Suprapubic skin (tissue), 4 donors: Measurements from ENCODE around the gene TAGLN2. TPM values are rescaled to one million over a fixed set of nuclear protein-coding genes. Genes with fewer than 3 reads are reported as not detected.

ENCODE experiments used
- DNase-seq, 2 donors: peaks; one replicate each; pipeline ENCODE4 v3.0.0-alpha.2; 2019; ENCODE audit warnings: low spot score in 2 of 2
- H3K27ac ChIP-seq: fragments of 200-600 bp; sonication (generic); one replicate; pipeline ENCODE4 v1.5.1; 2019
- H3K27me3 ChIP-seq: fragments of 200-600 bp; sonication (generic); one replicate; pipeline ENCODE4 v1.5.1; 2019
- H3K36me3 ChIP-seq: fragments of 200-600 bp; sonication (generic); one replicate; pipeline ENCODE4 v1.5.1; 2019
- H3K4me1 ChIP-seq: fragments of 200-600 bp; sonication (generic); one replicate; pipeline ENCODE4 v1.5.1; 2019
- H3K4me3 ChIP-seq: fragments of 200-600 bp; sonication (generic); one replicate; pipeline ENCODE4 v1.5.1; 2019; ENCODE audit warnings: mild to moderate bottlenecking
- H3K9me3 ChIP-seq: fragments of 200-600 bp; sonication (generic); one replicate; pipeline ENCODE4 v1.5.1; 2019
- CTCF ChIP-seq, 2 donors: fragments of 200-600 bp in 1 of 2; fragments of 450-650 bp in 1 of 2; sonication (generic) in 1 of 2; IDR thresholded peaks; one replicate each; pipeline ENCODE4 v1.5.1; 2016 to 2019; ENCODE audit warnings: antibody characterized with exemption in 2 of 2, mild to moderate bottlenecking in 1 of 2, moderate library complexity in 1 of 2
- EP300 ChIP-seq: sonication (generic); formaldehyde crosslinking; IDR thresholded peaks from one replicate; pipeline ENCODE4 v1.6.1; 2017; ENCODE audit warnings: antibody characterized with exemption
- POLR2A ChIP-seq, 2 donors: fragments of 450-650 bp; IDR thresholded peaks; one replicate each; pipeline ENCODE4 v1.6.1; 2017; ENCODE audit warnings: antibody characterized with exemption in 2 of 2, mild to moderate bottlenecking in 2 of 2, moderate library complexity in 2 of 2
- POLR2AphosphoS5 ChIP-seq, 3 donors: sonication (generic); formaldehyde crosslinking; IDR thresholded peaks; one replicate each; pipeline ENCODE4 v1.6.1; 2017; ENCODE audit warnings: antibody characterized with exemption in 3 of 3
- WGBS: methylation state at CpG from one replicate; pipeline ENCODE4 v1.1.5; 2018; 5-methylcytosine and 5-hydroxymethylcytosine counted together
- total RNA-seq, 4 donors: library from RNA; depleted of rRNA; stranded (reverse); fragments of >200 nt; gene quantifications; one replicate each; pipeline ENCODE4 v1.1.0, GENCODE V29; 2016

TAGLN2 gene
- total RNA-seq, 4 donors from 2014 or later: 281 to 427 (median 338) TPM

- no peaks in the 10 kb centered on the region for H3K9me3 ChIP-seq
- peaks cover 73% of the 10 kb centered on the region for H3K4me1 ChIP-seq
- H3K27ac ChIP-seq: no peak overlapping the region
- no peak for DNase-seq
- 92% methylated on average over 5 of the region's 5 CpGs for WGBS
- no peaks in the 10 kb centered on the region for H3K36me3 ChIP-seq
- TF ChIP-seq CTCF (IDR thresholded peaks at IDR 0.05): no peak
- no peak for TF ChIP-seq EP300
- no peak for TF ChIP-seq POLR2A (IDR thresholded peaks at IDR 0.05)
- TF ChIP-seq POLR2AphosphoS5 (IDR thresholded peaks at IDR 0.05): no peak
- no peaks in the 10 kb centered on the region for H3K27me3 ChIP-seq
- no peak overlapping the region for H3K4me3 ChIP-seq
Measured at GRCh38 chr1:159870704-159871103, 54.6 kb downstream of the TAGLN2 start.

GRCh38 chr1:159869607-159870006 is 55.7 kb downstream of the TAGLN2 start:
- DNase-seq: no peak
- Histone ChIP-seq H3K4me1 (peaks cover 79% of the 10 kb centered on the region), H3K4me3 (no peak overlapping the region), H3K9me3 (no peaks in the 10 kb centered on the region), H3K27ac (peak overlapping the region; percentile 63), H3K36me3 (no peaks in the 10 kb centered on the region), H3K27me3 (no peaks in the 10 kb centered on the region)
- TF ChIP-seq CTCF (IDR thresholded peaks at IDR 0.05): no peak
- WGBS: 52% methylated on average over 1 of the region's 1 CpG

- Histone ChIP-seq H3K36me3 (no peaks in the 10 kb centered on the region), H3K9me3 (no peaks in the 10 kb centered on the region), H3K4me1 (peaks cover 79% of the 10 kb centered on the region), H3K27ac (peak overlapping the region; percentile 63), H3K4me3 (no peak overlapping the region), H3K27me3 (no peaks in the 10 kb centered on the region)
- no peak for DNase-seq
- 29% methylated on average over 3 of the region's 4 CpGs for WGBS
- TF ChIP-seq POLR2AphosphoS5 (IDR thresholded peaks at IDR 0.05) (no peak), EP300 (no peak), POLR2A (IDR thresholded peaks at IDR 0.05) (no peak), CTCF (IDR thresholded peaks at IDR 0.05) (no peak)
Measured at GRCh38 chr1:159869173-159869572, 56.1 kb downstream of the TAGLN2 start.

GRCh38 chr1:159868766-159869165 is 56.5 kb downstream of the TAGLN2 start:
- Histone ChIP-seq H3K4me3 (no peak overlapping the region), H3K4me1 (peaks cover 79% of the 10 kb centered on the region), H3K27ac (peak overlapping the region; percentile 63), H3K9me3 (no peaks in the 10 kb centered on the region), H3K36me3 (no peaks in the 10 kb centered on the region), H3K27me3 (no peaks in the 10 kb centered on the region)
- 71% methylated on average over 2 of the region's 3 CpGs for WGBS
- DNase-seq: no peak
- TF ChIP-seq POLR2A (IDR thresholded peaks at IDR 0.05) (no peak), POLR2AphosphoS5 (IDR thresholded peaks at IDR 0.05) (no peak), EP300 (no peak), CTCF (IDR thresholded peaks at IDR 0.05) (no peak)

Other genes starting within 250 kb of the TAGLN2 start
- 10 to 100 TPM in 1 of 4 donors, not detected in 3; 13.2 TPM for gene CRP, start 210.9 kb downstream of the TAGLN2 start, total RNA-seq
- 10 to 100 TPM; 39.6 to 89.6 (median 75.0) TPM for gene DUSP23, start 144.5 kb downstream of the TAGLN2 start, total RNA-seq
- under 1 TPM in 1 of 4 donors, not detected in 3; 0.49 TPM for gene FCRL6, start 123.1 kb downstream of the TAGLN2 start, total RNA-seq
- gene SLAMF8, start 98.6 kb downstream of the TAGLN2 start, total RNA-seq: 1 to 10 TPM; 2.7 to 5.5 (median 3.9) TPM
- 10 to 100 TPM; 18.1 to 62.2 (median 25.7) TPM for gene VSIG8, start 62.9 kb downstream of the TAGLN2 start, total RNA-seq
- 1 to 10 TPM in 3 of 4 donors, under 1 TPM in 1; 0.78 to 2.1 (median 1.6) TPM for gene CFAP45, start 25.3 kb downstream of the TAGLN2 start, total RNA-seq
- 10 to 100 TPM; 26.1 to 44.1 (median 28.4) TPM for gene IGSF9, start 20.1 kb upstream of the TAGLN2 start, total RNA-seq
- gene SLAMF9, start 28.7 kb upstream of the TAGLN2 start, total RNA-seq: not detected
- 1 to 10 TPM; 3.3 to 6.5 (median 4.8) TPM for gene PIGM, start 106.5 kb upstream of the TAGLN2 start, total RNA-seq
- not detected for gene KCNJ10, start 144.7 kb upstream of the TAGLN2 start, total RNA-seq
- under 1 TPM in 1 of 4 donors, not detected in 3; 0.13 TPM for gene KCNJ9, start 156.0 kb upstream of the TAGLN2 start, total RNA-seq
- gene IGSF8, start 173.1 kb upstream of the TAGLN2 start, total RNA-seq: 10 to 100 TPM; 44.1 to 90.5 (median 50.8) TPM
- 1 to 10 TPM; 4.2 to 6.9 (median 4.8) TPM for gene ATP1A2, start 190.3 kb upstream of the TAGLN2 start, total RNA-seq
- gene ATP1A4, start 226.1 kb upstream of the TAGLN2 start, total RNA-seq: not detected